MM.1S (cell line): Measurements from ENCODE around the gene PARP15.

Experiments
- DNase-seq: peaks from one replicate; pipeline ENCODE4 v3.0.0-alpha.2; 2015
- H2AFZ ChIP-seq: fragments of 300-600 bp; sonication (generic); 2 replicates; pipeline ENCODE4 v1.6.0; 2016; ENCODE audit warnings: antibody characterized with exemption, low read length
- H3F3A ChIP-seq: fragments of 300-600 bp; sonication (generic); 2 replicates; pipeline ENCODE4 v1.6.1; 2016; ENCODE audit warnings: mild to moderate bottlenecking, antibody characterized with exemption, low read length, moderate library complexity, mixed read lengths; ENCODE audit not compliant: insufficient read depth
- H3K27ac ChIP-seq: fragments of 300-600 bp; sonication (generic); 2 replicates; pipeline ENCODE4 v1.5.1; 2016; ENCODE audit warnings: mild to moderate bottlenecking, low read length
- H3K27me3 ChIP-seq: fragments of 300-600 bp; sonication (generic); replicated peaks from 2 replicates; pipeline ENCODE4 v1.6.0; 2016; ENCODE audit warnings: low read length; ENCODE audit not compliant: insufficient read depth
- H3K36me3 ChIP-seq: fragments of 300-600 bp; sonication (generic); replicated peaks from 2 replicates; pipeline ENCODE4 v1.6.1; 2016; ENCODE audit warnings: mild to moderate bottlenecking, low read length, mixed read lengths; ENCODE audit not compliant: insufficient read depth
- H3K4me1 ChIP-seq: fragments of 300-600 bp; sonication (generic); 2 replicates; pipeline ENCODE4 v1.6.1; 2016; ENCODE audit warnings: low read length, mixed read lengths
- H3K4me2 ChIP-seq: fragments of 300-600 bp; sonication (generic); 2 replicates; pipeline ENCODE4 v1.6.0; 2016; ENCODE audit warnings: low read depth, low read length
- H3K4me3 ChIP-seq: fragments of 300-600 bp; sonication (generic); 2 replicates; pipeline ENCODE4 v1.5.1; 2016; ENCODE audit warnings: low read length, mixed read lengths
- H3K79me2 ChIP-seq: fragments of 300-600 bp; sonication (generic); 2 replicates; pipeline ENCODE4 v1.6.1; 2016; ENCODE audit warnings: mixed run types, low read length, mixed read lengths
- H3K9ac ChIP-seq: fragments of 300-600 bp; sonication (generic); 2 replicates; pipeline ENCODE4 v1.6.1; 2016; ENCODE audit warnings: low read length, mixed read lengths
- H3K9me2 ChIP-seq: fragments of 300-600 bp; sonication (generic); replicated peaks from 2 replicates; pipeline ENCODE4 v1.6.1; 2016; ENCODE audit warnings: mild to moderate bottlenecking, low read length, mixed read lengths; ENCODE audit not compliant: insufficient read depth
- H3K9me3 ChIP-seq: fragments of 300-600 bp; sonication (generic); replicated peaks from 2 replicates; pipeline ENCODE4 v1.6.1; 2016; ENCODE audit warnings: mild to moderate bottlenecking, low read length, mixed read lengths; ENCODE audit not compliant: insufficient read depth
- H4K20me1 ChIP-seq: fragments of 300-600 bp; sonication (generic); 2 replicates; pipeline ENCODE4 v1.6.1; 2016; ENCODE audit warnings: mild to moderate bottlenecking, low read length, moderate library complexity, mixed read lengths; ENCODE audit not compliant: insufficient read depth
- EZH2 ChIP-seq: fragments of 300-600 bp; sonication (generic); optimal IDR thresholded peaks from 2 replicates; pipeline ENCODE3; 2017; ENCODE audit warnings: low read depth, mild to moderate bottlenecking, antibody characterized with exemption, low read length, mixed read lengths
- EZH2phosphoT487 ChIP-seq: fragments of 300-600 bp; sonication (generic); IDR thresholded peaks from 2 replicates; pipeline ENCODE4 v1.6.1; 2018; ENCODE audit warnings: antibody characterized with exemption, low read length
- TF ChIP-seq, protein P1 (sequence below): fragments of 300-600 bp; sonication (generic); IDR thresholded peaks from 2 replicates; pipeline ENCODE4 v1.5.1; 2016; ENCODE audit warnings: antibody characterized with exemption, low read length, mixed read lengths

Gene PARP15

DNA sequence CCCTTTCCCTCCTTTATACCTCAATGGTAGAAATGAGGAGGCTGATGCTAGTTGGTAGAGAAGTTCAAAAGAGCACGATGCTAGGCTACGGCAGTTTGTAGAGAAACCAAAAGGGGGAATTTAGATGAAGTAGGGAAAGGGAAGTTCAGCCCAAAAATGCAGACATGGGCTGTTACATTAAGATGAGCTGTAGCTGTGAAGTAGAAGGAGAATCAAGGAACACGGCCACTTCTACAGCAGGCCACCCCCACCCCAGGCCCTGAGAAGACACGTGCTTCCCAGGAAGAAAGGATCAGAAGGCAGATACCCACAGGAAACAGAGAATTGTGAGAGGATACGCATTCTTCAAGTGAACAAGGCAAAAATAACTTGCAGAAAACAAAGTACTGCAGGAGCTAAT is 101.1 kb downstream of the PARP15 start:
- H3K4me3 ChIP-seq, result no peak overlapping the region
- no peaks in the 10 kb centered on the region for H3K36me3 ChIP-seq
- 0 out of 2 replicates have a peak, but pooled peaks cover 4% of the 10 kb centered on the region for H3K79me2 ChIP-seq
- no peaks in the 10 kb centered on the region for H3K9me3 ChIP-seq
- H3K9ac ChIP-seq, result no peak overlapping the region
- peak overlapping the region; percentile 66 for H2AFZ ChIP-seq
- H3K4me1 ChIP-seq, result no peaks in the 10 kb centered on the region; the same call in 1 of the 2 replicates
- H3F3A ChIP-seq, result no peaks in the 10 kb centered on the region
- peak overlapping the region; percentile 97; the same call in 1 of the 2 replicates for H3K4me2 ChIP-seq
- no peaks in the 10 kb centered on the region for H3K27me3 ChIP-seq
- no peak for DNase-seq
- H3K27ac ChIP-seq, result no peak overlapping the region
- TF ChIP-seq EZH2phosphoT487, result no peak
- TF ChIP-seq EZH2, result no peak
- TF ChIP-seq, protein P1, sequence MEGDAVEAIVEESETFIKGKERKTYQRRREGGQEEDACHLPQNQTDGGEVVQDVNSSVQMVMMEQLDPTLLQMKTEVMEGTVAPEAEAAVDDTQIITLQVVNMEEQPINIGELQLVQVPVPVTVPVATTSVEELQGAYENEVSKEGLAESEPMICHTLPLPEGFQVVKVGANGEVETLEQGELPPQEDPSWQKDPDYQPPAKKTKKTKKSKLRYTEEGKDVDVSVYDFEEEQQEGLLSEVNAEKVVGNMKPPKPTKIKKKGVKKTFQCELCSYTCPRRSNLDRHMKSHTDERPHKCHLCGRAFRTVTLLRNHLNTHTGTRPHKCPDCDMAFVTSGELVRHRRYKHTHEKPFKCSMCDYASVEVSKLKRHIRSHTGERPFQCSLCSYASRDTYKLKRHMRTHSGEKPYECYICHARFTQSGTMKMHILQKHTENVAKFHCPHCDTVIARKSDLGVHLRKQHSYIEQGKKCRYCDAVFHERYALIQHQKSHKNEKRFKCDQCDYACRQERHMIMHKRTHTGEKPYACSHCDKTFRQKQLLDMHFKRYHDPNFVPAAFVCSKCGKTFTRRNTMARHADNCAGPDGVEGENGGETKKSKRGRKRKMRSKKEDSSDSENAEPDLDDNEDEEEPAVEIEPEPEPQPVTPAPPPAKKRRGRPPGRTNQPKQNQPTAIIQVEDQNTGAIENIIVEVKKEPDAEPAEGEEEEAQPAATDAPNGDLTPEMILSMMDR, result no peak
- H3K9me2 ChIP-seq, result no peaks in the 10 kb centered on the region
- H4K20me1 ChIP-seq, result no peaks in the 10 kb centered on the region

- Histone ChIP-seq H3K27me3 (no peaks in the 10 kb centered on the region), H3K4me3 (peak overlapping the region; percentile 92), H3K79me2 (0 out of 2 replicates have a peak, but pooled peaks cover 4% of the 10 kb centered on the region), H3K9ac (peak overlapping the region; percentile 66; the same call in 1 of the 2 replicates), H2AFZ (peak overlapping the region; percentile 66), H3F3A (no peaks in the 10 kb centered on the region), H4K20me1 (no peaks in the 10 kb centered on the region), H3K9me2 (no peaks in the 10 kb centered on the region), H3K4me2 (peak overlapping the region; percentile 97), H3K9me3 (no peaks in the 10 kb centered on the region), H3K27ac (peak overlapping the region; percentile 41; the same call in 1 of the 2 replicates), H3K4me1 (no peaks in the 10 kb centered on the region; the same call in 1 of the 2 replicates), H3K36me3 (no peaks in the 10 kb centered on the region)
- peak; percentile 80 for DNase-seq
- TF ChIP-seq, protein P1, result peak; percentile 80
- no peak for TF ChIP-seq EZH2
These were observed 101.8 kb downstream of the PARP15 start for GRCh38 chr3:122679085-122679881.

GRCh38 chr3:122679882-122680474 is 102.5 kb downstream of the PARP15 start:
- Histone ChIP-seq H3K4me2 (peak overlapping the region; percentile 97), H3K9ac (peak overlapping the region; percentile 66), H3K27ac (peak overlapping the region; percentile 41; the same call in 1 of the 2 replicates), H3K79me2 (0 out of 2 replicates have a peak, but pooled peaks cover 4% of the 10 kb centered on the region), H3K36me3 (no peaks in the 10 kb centered on the region), H3F3A (no peaks in the 10 kb centered on the region), H2AFZ (peak overlapping the region; percentile 66), H3K4me1 (no peaks in the 10 kb centered on the region; the same call in 1 of the 2 replicates), H3K27me3 (no peaks in the 10 kb centered on the region), H3K9me3 (no peaks in the 10 kb centered on the region), H4K20me1 (no peaks in the 10 kb centered on the region), H3K9me2 (no peaks in the 10 kb centered on the region), H3K4me3 (peak overlapping the region; percentile 92)
- TF ChIP-seq, protein P1, result no peak
- TF ChIP-seq EZH2, result no peak
- TF ChIP-seq EZH2phosphoT487, result no peak
- peak; percentile 19 for DNase-seq
